Activated naive CD8-positive, alpha-beta T cell (primary cell): ENCODE data around the gene B3GNT5.

Experiments used
- H3K27ac Mint-ChIP-seq: one replicate; pipeline ENCODE4 v1.8.0; 2021; ENCODE audit warnings: mixed read lengths
- H3K27me3 Mint-ChIP-seq: one replicate; pipeline ENCODE4 v1.8.0; 2021; ENCODE audit warnings: mixed read lengths
- H3K36me3 Mint-ChIP-seq: one replicate; pipeline ENCODE4 v1.8.0; 2021; ENCODE audit warnings: mixed read lengths
- H3K4me1 Mint-ChIP-seq: one replicate; pipeline ENCODE4 v1.8.0; 2021; ENCODE audit warnings: low read depth, mixed read lengths
- H3K4me3 Mint-ChIP-seq: one replicate; pipeline ENCODE4 v1.8.0; 2021; ENCODE audit warnings: mild to moderate bottlenecking, mixed read lengths
- H3K9me3 Mint-ChIP-seq: one replicate; pipeline ENCODE4 v1.8.0; 2021; ENCODE audit warnings: low read depth, mixed read lengths

Gene B3GNT5

GRCh38 chr3:183266454-183266853 is 13.4 kb downstream of the B3GNT5 start:
- Mint-ChIP-seq H3K4me3 (no peak overlapping the region), H3K36me3 (peaks cover 27% of the 10 kb centered on the region), H3K9me3 (no peaks in the 10 kb centered on the region), H3K27me3 (no peaks in the 10 kb centered on the region), H3K4me1 (peaks cover 19% of the 10 kb centered on the region), H3K27ac (no peak overlapping the region)

GRCh38 chr3:183267140-183267539 is 14.1 kb downstream of the B3GNT5 start:
- no peaks in the 10 kb centered on the region for H3K9me3 Mint-ChIP-seq
- no peak overlapping the region for H3K4me3 Mint-ChIP-seq
- peaks cover 29% of the 10 kb centered on the region for H3K36me3 Mint-ChIP-seq
- H3K4me1 Mint-ChIP-seq, result peaks cover 19% of the 10 kb centered on the region
- H3K27ac Mint-ChIP-seq, result no peak overlapping the region
- no peaks in the 10 kb centered on the region for H3K27me3 Mint-ChIP-seq

GRCh38 chr3:183268366-183268765 is 15.3 kb downstream of the B3GNT5 start:
- peaks cover 27% of the 10 kb centered on the region for H3K36me3 Mint-ChIP-seq
- H3K4me1 Mint-ChIP-seq, result peaks cover 16% of the 10 kb centered on the region
- H3K9me3 Mint-ChIP-seq, result no peaks in the 10 kb centered on the region
- peak overlapping the region; percentile 64 for H3K4me3 Mint-ChIP-seq
- no peaks in the 10 kb centered on the region for H3K27me3 Mint-ChIP-seq
- peak overlapping the region; percentile 47 for H3K27ac Mint-ChIP-seq

- Mint-ChIP-seq H3K36me3 (peaks cover 27% of the 10 kb centered on the region), H3K27me3 (no peaks in the 10 kb centered on the region), H3K4me3 (no peak overlapping the region), H3K4me1 (peaks cover 16% of the 10 kb centered on the region), H3K9me3 (no peaks in the 10 kb centered on the region), H3K27ac (no peak overlapping the region)
Measured at GRCh38 chr3:183269345-183269744, 16.3 kb downstream of the B3GNT5 start.

- H3K4me1 Mint-ChIP-seq, result peaks cover 26% of the 10 kb centered on the region
- H3K4me3 Mint-ChIP-seq, result no peak overlapping the region
- no peak overlapping the region for H3K27ac Mint-ChIP-seq
- H3K27me3 Mint-ChIP-seq, result no peaks in the 10 kb centered on the region
- no peaks in the 10 kb centered on the region for H3K9me3 Mint-ChIP-seq
- peaks cover 29% of the 10 kb centered on the region for H3K36me3 Mint-ChIP-seq
Measured at GRCh38 chr3:183270344-183270743, 17.3 kb downstream of the B3GNT5 start.

GRCh38 chr3:183272142-183272541 is 19.1 kb downstream of the B3GNT5 start:
- Mint-ChIP-seq H3K36me3 (peaks cover 25% of the 10 kb centered on the region), H3K27ac (no peak overlapping the region), H3K27me3 (no peaks in the 10 kb centered on the region)

GRCh38 chr3:183272791-183273190 is 19.7 kb downstream of the B3GNT5 start:
- Mint-ChIP-seq H3K27ac (no peak overlapping the region), H3K4me1 (peaks cover 29% of the 10 kb centered on the region), H3K36me3 (peaks cover 24% of the 10 kb centered on the region), H3K9me3 (no peaks in the 10 kb centered on the region), H3K4me3 (no peak overlapping the region), H3K27me3 (no peaks in the 10 kb centered on the region)

More at GRCh38 chr3:183272142-183272541, 19.1 kb downstream of the B3GNT5 start:
- peaks cover 30% of the 10 kb centered on the region for H3K4me1 Mint-ChIP-seq
- no peaks in the 10 kb centered on the region for H3K9me3 Mint-ChIP-seq
- H3K4me3 Mint-ChIP-seq, result no peak overlapping the region

GRCh38 chr3:183274609-183275008 is 21.6 kb downstream of the B3GNT5 start:
- H3K4me1 Mint-ChIP-seq, result peaks cover 16% of the 10 kb centered on the region
- H3K36me3 Mint-ChIP-seq, result peaks cover 21% of the 10 kb centered on the region
- H3K27ac Mint-ChIP-seq, result no peak overlapping the region
- H3K4me3 Mint-ChIP-seq, result no peak overlapping the region
- H3K9me3 Mint-ChIP-seq, result no peaks in the 10 kb centered on the region
- H3K27me3 Mint-ChIP-seq, result no peaks in the 10 kb centered on the region

GRCh38 chr3:183275418-183275817 is 22.4 kb downstream of the B3GNT5 start:
- H3K9me3 Mint-ChIP-seq, result no peaks in the 10 kb centered on the region
- H3K4me3 Mint-ChIP-seq, result no peak overlapping the region
- no peaks in the 10 kb centered on the region for H3K27me3 Mint-ChIP-seq
- H3K4me1 Mint-ChIP-seq, result peaks cover 16% of the 10 kb centered on the region
- peaks cover 15% of the 10 kb centered on the region for H3K36me3 Mint-ChIP-seq
- H3K27ac Mint-ChIP-seq, result no peak overlapping the region

GRCh38 chr3:183275937-183276336 is 22.9 kb downstream of the B3GNT5 start:
- no peak overlapping the region for H3K27ac Mint-ChIP-seq
- no peaks in the 10 kb centered on the region for H3K9me3 Mint-ChIP-seq

GRCh38 chr3:183277260-183277659 is 24.2 kb downstream of the B3GNT5 start:
- H3K4me3 Mint-ChIP-seq, result no peak overlapping the region

More at GRCh38 chr3:183275937-183276336, 22.9 kb downstream of the B3GNT5 start:
- H3K27me3 Mint-ChIP-seq, result no peaks in the 10 kb centered on the region
- H3K4me1 Mint-ChIP-seq, result peaks cover 16% of the 10 kb centered on the region
- no peak overlapping the region for H3K4me3 Mint-ChIP-seq
- peaks cover 10% of the 10 kb centered on the region for H3K36me3 Mint-ChIP-seq

GRCh38 chr3:183278479-183279088 is 25.5 kb downstream of the B3GNT5 start:
- H3K27ac Mint-ChIP-seq, result no peak overlapping the region
- peaks cover 2% of the 10 kb centered on the region for H3K36me3 Mint-ChIP-seq
- H3K27me3 Mint-ChIP-seq, result no peaks in the 10 kb centered on the region
- no peaks in the 10 kb centered on the region for H3K9me3 Mint-ChIP-seq
- H3K4me3 Mint-ChIP-seq, result no peak overlapping the region
- peaks cover 20% of the 10 kb centered on the region for H3K4me1 Mint-ChIP-seq

More at GRCh38 chr3:183277260-183277659, 24.2 kb downstream of the B3GNT5 start:
- Mint-ChIP-seq H3K27ac (no peak overlapping the region), H3K36me3 (peaks cover 4% of the 10 kb centered on the region), H3K9me3 (no peaks in the 10 kb centered on the region), H3K4me1 (peaks cover 14% of the 10 kb centered on the region), H3K27me3 (no peaks in the 10 kb centered on the region)

GRCh38 chr3:183279371-183279770 is 26.3 kb downstream of the B3GNT5 start:
- H3K9me3 Mint-ChIP-seq, result no peaks in the 10 kb centered on the region
- H3K27me3 Mint-ChIP-seq, result no peaks in the 10 kb centered on the region
- no peak overlapping the region for H3K27ac Mint-ChIP-seq
- peaks cover 5% of the 10 kb centered on the region for H3K36me3 Mint-ChIP-seq
- H3K4me1 Mint-ChIP-seq, result peaks cover 25% of the 10 kb centered on the region
- no peak overlapping the region for H3K4me3 Mint-ChIP-seq

GRCh38 chr3:183281126-183281797 is 28.2 kb downstream of the B3GNT5 start:
- Mint-ChIP-seq H3K36me3 (peaks cover 3% of the 10 kb centered on the region), H3K27ac (no peak overlapping the region), H3K9me3 (no peaks in the 10 kb centered on the region), H3K4me3 (no peak overlapping the region), H3K27me3 (no peaks in the 10 kb centered on the region), H3K4me1 (peaks cover 29% of the 10 kb centered on the region)

- H3K27me3 Mint-ChIP-seq, result no peaks in the 10 kb centered on the region
- H3K4me1 Mint-ChIP-seq, result peaks cover 44% of the 10 kb centered on the region
- H3K27ac Mint-ChIP-seq, result peak overlapping the region; percentile 91
- H3K36me3 Mint-ChIP-seq, result peaks cover 3% of the 10 kb centered on the region
- peak overlapping the region; percentile 70 for H3K4me3 Mint-ChIP-seq
- no peaks in the 10 kb centered on the region for H3K9me3 Mint-ChIP-seq
Measured at GRCh38 chr3:183283886-183284285, 30.8 kb downstream of the B3GNT5 start.
